ENCODE results near the gene CNGB1. TPM values are rescaled to one million over a fixed set of nuclear protein-coding genes. Genes with fewer than 3 reads are reported as not detected.

Gene CNGB1
- total and polyA plus RNA-seq, 2 of the 13 experiments (the other 11 are each of a cell fraction or from before 2014, with no cell fraction given), result 0.02 to 0.15 TPM

DNA sequence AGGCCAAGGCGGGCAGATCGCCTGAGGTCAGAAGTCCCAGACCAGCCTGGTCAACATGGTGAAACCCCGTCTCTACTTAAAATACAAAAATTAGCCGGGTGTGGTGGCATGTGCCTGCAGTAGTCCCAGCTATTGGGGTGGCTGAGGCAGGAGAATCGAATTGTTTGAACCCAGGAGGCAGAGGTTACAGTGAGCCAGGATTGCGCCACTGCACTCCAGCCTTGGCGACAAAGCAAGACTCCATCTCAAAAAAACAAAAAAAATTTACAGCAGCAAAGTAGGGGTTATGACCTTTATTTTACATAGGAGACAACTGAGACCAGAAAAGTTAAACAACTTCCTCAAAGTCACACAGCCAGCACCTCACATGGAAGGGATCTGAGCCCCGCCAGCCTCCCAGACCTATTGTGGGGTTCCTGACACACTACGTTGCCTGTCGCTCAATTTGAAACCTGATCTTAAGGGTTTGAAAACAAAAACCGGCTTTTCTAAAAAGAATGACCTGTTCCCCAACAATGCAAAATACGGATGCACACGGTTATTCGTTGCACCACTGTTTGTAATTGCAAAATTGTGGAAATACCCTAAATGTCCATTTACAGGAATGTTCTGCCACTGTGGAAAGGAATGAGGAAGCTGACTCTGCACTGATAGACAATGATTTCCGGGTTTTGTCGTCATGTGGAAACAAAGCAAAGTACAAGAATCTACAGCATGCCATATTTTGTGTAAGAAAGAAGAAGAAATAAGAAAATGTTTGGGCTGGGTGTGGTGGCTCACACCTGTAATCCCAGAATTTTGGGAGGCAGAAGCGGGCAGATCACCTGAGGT, 77.2 kb downstream of the CNGB1 start (continued):
- TF ChIP-seq, protein P1, sequence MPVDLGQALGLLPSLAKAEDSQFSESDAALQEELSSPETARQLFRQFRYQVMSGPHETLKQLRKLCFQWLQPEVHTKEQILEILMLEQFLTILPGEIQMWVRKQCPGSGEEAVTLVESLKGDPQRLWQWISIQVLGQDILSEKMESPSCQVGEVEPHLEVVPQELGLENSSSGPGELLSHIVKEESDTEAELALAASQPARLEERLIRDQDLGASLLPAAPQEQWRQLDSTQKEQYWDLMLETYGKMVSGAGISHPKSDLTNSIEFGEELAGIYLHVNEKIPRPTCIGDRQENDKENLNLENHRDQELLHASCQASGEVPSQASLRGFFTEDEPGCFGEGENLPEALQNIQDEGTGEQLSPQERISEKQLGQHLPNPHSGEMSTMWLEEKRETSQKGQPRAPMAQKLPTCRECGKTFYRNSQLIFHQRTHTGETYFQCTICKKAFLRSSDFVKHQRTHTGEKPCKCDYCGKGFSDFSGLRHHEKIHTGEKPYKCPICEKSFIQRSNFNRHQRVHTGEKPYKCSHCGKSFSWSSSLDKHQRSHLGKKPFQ (CRISPR knock-in tag; IDR thresholded peaks at IDR 0.05; ENCODE audit: insufficient replicate concordance), result no peak
- no peak for TF ChIP-seq RFX3 (CRISPR knock-in tag; IDR thresholded peaks at IDR 0.05)
- TF ChIP-seq ZNF337 (CRISPR knock-in tag; IDR thresholded peaks at IDR 0.05; ENCODE audit: borderline replicate concordance, low read depth), result peak; percentile 34; the same call in 1 of the 2 replicates
- TF ChIP-seq ZNF569 (CRISPR knock-in tag; IDR thresholded peaks at IDR 0.05; ENCODE audit: borderline replicate concordance), result peak; percentile 38; the same call in 1 of the 2 replicates
- TF ChIP-seq ZBTB2 (CRISPR knock-in tag; IDR thresholded peaks at IDR 0.05; ENCODE audit: low read depth), result peak; percentile 36; the same call in 1 of the 2 replicates
- peak; percentile 86 for TF ChIP-seq HMG20A (CRISPR knock-in tag; IDR thresholded peaks at IDR 0.05; ENCODE audit: borderline replicate concordance)
- TF ChIP-seq ZNF124 (CRISPR knock-in tag; IDR thresholded peaks at IDR 0.05), result peak; percentile 66
- TF ChIP-seq ZC3H13 (CRISPR knock-in tag; IDR thresholded peaks at IDR 0.05), result no peak; the same call in 1 of the 2 replicates
- TF ChIP-seq ATF1 (CRISPR knock-in tag; IDR thresholded peaks at IDR 0.05), result peak; percentile 71
- peak; percentile 92 for TF ChIP-seq MAFF (IDR thresholded peaks at IDR 0.05; ENCODE audit: low read depth, low read length)
- TF ChIP-seq STAG1 (CRISPR knock-in tag; IDR thresholded peaks at IDR 0.05), result peak; percentile 10; the same call in 1 of the 2 replicates
- TF ChIP-seq MXI1 (IDR thresholded peaks at IDR 0.05; ENCODE audit: borderline replicate concordance, low read depth, low read length), result peak; percentile 56; the same call in 1 of the 3 replicates
- TF ChIP-seq KAT8 (CRISPR knock-in tag; IDR thresholded peaks at IDR 0.05), result peak; percentile 79
- TF ChIP-seq SIN3B (IDR thresholded peaks at IDR 0.05; ENCODE audit: low read length), result peak; percentile 66; the same call in 1 of the 2 replicates
- TF ChIP-seq LCORL (IDR thresholded peaks at IDR 0.05), result peak; percentile 85
- TF ChIP-seq LCORL (CRISPR knock-in tag; IDR thresholded peaks at IDR 0.05), result peak; percentile 35; the same call in 1 of the 2 replicates
- 0 out of 2 replicates have a peak, but pooled peaks have one; percentile 64 for TF ChIP-seq ZNF431 (CRISPR knock-in tag; IDR thresholded peaks at IDR 0.05; ENCODE audit: borderline replicate concordance, low read depth)
- no peak for TF ChIP-seq THYN1 (CRISPR knock-in tag; IDR thresholded peaks at IDR 0.05; ENCODE audit: borderline replicate concordance, low read depth)
- peak; percentile 17; the same call in 1 of the 2 replicates for TF ChIP-seq ZFX (CRISPR knock-in tag; IDR thresholded peaks at IDR 0.05; ENCODE audit: low read depth)
- TF ChIP-seq ATF7-NPFF (CRISPR knock-in tag; IDR thresholded peaks at IDR 0.05; ENCODE audit: low read depth), result peak; percentile 54; the same call in 1 of the 2 replicates
- peak; percentile 59 for TF ChIP-seq ZKSCAN8 (CRISPR knock-in tag; IDR thresholded peaks at IDR 0.05; ENCODE audit: borderline replicate concordance)
- TF ChIP-seq ZMYM3 (CRISPR knock-in tag; IDR thresholded peaks at IDR 0.05), result peak; percentile 88
- TF ChIP-seq ZSCAN20 (CRISPR knock-in tag; IDR thresholded peaks at IDR 0.05; ENCODE audit: borderline replicate concordance), result peak; percentile 95; the same call in 1 of the 2 replicates
- peak; percentile 56; the same call in 1 of the 2 replicates for TF ChIP-seq ZNF619 (CRISPR knock-in tag; IDR thresholded peaks at IDR 0.05)

All from HepG2 (cell line).